Common myeloid progenitor, CD34-positive (primary cell): Measurements from ENCODE around the gene SMYD2.
A peak's percentile ranks its signal among the peaks of the same experiment; 100 is the strongest.

ENCODE experiments used
- CTCF ChIA-PET: fragments of 350-600 bp; sonication (Branson Sonifier 250); formaldehyde crosslinking; loops from one replicate; lab custom pipeline; 2021; ENCODE audit warnings: antibody characterized with exemption; lab: Charles Lee
- POLR2A ChIA-PET: fragments of 350-600 bp; sonication (Branson Sonifier 250); formaldehyde crosslinking; loops from one replicate; lab custom pipeline; 2021; ENCODE audit warnings: antibody characterized with exemption; lab: Charles Lee
- DNase-seq, 3 donors: peaks; one replicate each; pipeline versions ENCODE4 v3.0.0 to v3.0.0-alpha.2; 2013
- H3K27ac ChIP-seq, 2 experiments: 1 replicate in 1 of 2; 2 replicates in 1 of 2; pipeline ENCODE4 v1.7.0; 2013; ENCODE audit warnings: inconsistent platforms in 2 of 2, low read length in 2 of 2, mild to moderate bottlenecking in 2 of 2, low read depth in 1 of 2, moderate library complexity in 1 of 2; ENCODE audit not compliant: severe bottlenecking in 2 of 2, insufficient read depth in 1 of 2, poor library complexity in 1 of 2
- H3K27me3 ChIP-seq, 5 experiments: replicated peaks in 2 of 5; 1 replicate in 3 of 5; 2 replicates in 2 of 5; pipeline versions ENCODE4 v1.6.1 to v1.7.0; 2013; ENCODE audit warnings: low read length in 4 of 5, mild to moderate bottlenecking in 2 of 5, moderate library complexity in 2 of 5, inconsistent platforms in 1 of 5; ENCODE audit not compliant: insufficient read depth in 5 of 5, control insufficient read depth in 4 of 5
- H3K36me3 ChIP-seq, 4 experiments: 1 replicate in 2 of 4; 2 replicates in 2 of 4; pipeline versions ENCODE4 v1.6.1 to v1.7.0; 2013; ENCODE audit warnings: low read length in 3 of 4, control low read depth in 1 of 4, mild to moderate bottlenecking in 1 of 4; ENCODE audit not compliant: control insufficient read depth in 4 of 4, insufficient read depth in 4 of 4
- H3K4me1 ChIP-seq, 4 experiments: 1 replicate in 3 of 4; 2 replicates in 1 of 4; pipeline versions ENCODE4 v1.6.1 to v1.7.1; 2013; ENCODE audit warnings: low read length in 3 of 4, mild to moderate bottlenecking in 3 of 4, control low read depth in 1 of 4, inconsistent platforms in 1 of 4, moderate library complexity in 1 of 4; ENCODE audit not compliant: control insufficient read depth in 4 of 4, insufficient read depth in 4 of 4; ENCODE audit errors: control extremely low read depth in 1 of 4
- H3K4me3 ChIP-seq, 7 experiments: 1 replicate in 4 of 7; 2 replicates in 3 of 7; pipeline versions ENCODE4 v1.5.1 to v1.7.0; 2013; ENCODE audit warnings: mild to moderate bottlenecking in 7 of 7, low read length in 6 of 7, moderate library complexity in 6 of 7, inconsistent platforms in 2 of 7, low read depth in 2 of 7, control low read depth in 1 of 7; ENCODE audit not compliant: insufficient read depth in 4 of 7, control insufficient read depth in 1 of 7; ENCODE audit errors: extremely low read depth in 1 of 7
- H3K9me3 ChIP-seq, 5 experiments: 1 replicate in 4 of 5; 2 replicates in 1 of 5; pipeline versions ENCODE4 v1.6.1 to v1.7.1; 2013; ENCODE audit warnings: low read length in 4 of 5, mild to moderate bottlenecking in 2 of 5, inconsistent platforms in 1 of 5, low read depth in 1 of 5, moderate library complexity in 1 of 5; ENCODE audit not compliant: control insufficient read depth in 4 of 5, insufficient read depth in 2 of 5; ENCODE audit errors: control extremely low read depth in 1 of 5
- WGBS: methylation state at CpG from one replicate; pipeline ENCODE4 v1.1.5; 2013; ENCODE audit not compliant: insufficient coverage; 5-methylcytosine and 5-hydroxymethylcytosine counted together

The SMYD2 gene

DNA sequence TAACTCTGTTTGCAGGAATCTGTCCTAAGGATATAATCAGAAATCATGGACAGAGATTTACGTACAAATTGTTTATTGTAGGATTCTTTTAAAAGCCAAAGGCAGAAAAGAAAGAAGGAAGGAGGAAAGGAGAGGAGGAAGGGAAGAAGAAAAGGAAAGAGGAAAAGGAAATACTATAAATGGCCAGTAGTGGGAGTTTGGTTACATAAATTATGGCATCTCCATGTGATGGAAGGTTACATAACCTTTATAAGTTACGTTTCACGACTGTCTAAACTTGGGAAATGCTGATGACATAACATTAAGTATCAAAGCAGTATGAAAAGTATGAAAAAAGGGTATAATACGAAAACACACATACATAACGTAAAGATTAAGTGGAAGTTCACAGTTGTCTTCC is 39.0 kb downstream of the SMYD2 start:
- ChIA-PET POLR2A (no interaction called here), CTCF (interaction anchor here (5.3 kb wide), 1 partner anchor 10 kb away, joined by 62 read pairs; no protein-coding TSS in a partner anchor)
- H3K27me3 ChIP-seq, result no peaks in the 10 kb centered on the region
- H3K9me3 ChIP-seq, result no peaks in the 10 kb centered on the region
- no peak overlapping the region for H3K27ac ChIP-seq
- H3K4me3 ChIP-seq, result no peak overlapping the region
- no peaks in the 10 kb centered on the region for H3K4me1 ChIP-seq
- no peak for DNase-seq
- peaks cover 0 to 6% (median 0%) of the 10 kb centered on the region in 4 experiments for H3K36me3 ChIP-seq
- WGBS, result 97% methylated on average over 5 of the region's 5 CpGs

DNA sequence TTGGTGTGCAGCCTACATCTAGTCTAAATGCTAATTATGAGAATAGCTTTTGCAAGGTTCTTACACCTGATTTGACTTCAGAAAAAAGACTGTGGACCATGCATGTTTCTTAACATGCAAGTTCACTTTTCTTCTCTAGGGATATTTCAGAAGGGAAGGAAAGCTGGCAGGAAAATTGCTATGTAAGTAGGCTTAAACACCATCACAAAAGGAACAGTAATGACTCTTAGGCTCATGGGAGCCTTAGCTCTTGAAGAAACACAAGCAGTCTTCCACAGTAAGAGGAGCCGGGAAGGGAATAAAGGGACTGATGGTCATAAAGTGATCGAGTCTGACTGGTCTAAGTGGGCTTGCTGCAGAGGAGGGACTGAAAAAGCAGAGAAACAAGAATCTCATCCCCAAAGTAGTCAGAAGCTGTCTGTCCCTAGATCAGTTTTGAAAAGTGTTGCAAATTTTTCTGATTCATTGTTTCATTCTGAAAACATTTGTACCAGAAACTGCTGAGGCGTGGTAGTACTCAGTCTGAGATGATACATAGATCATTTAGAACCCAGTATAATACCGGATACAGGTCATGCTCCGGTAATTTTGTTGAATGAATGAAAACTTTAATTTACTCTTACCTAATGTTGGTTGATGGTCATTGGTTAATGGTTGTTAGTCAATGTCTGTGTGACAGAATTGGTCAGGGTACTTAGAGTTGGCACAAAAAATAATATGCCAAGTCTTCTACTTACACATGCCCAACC is 40.9 kb downstream of the SMYD2 start:
- Histone ChIP-seq H3K4me3 (no peak overlapping the region), H3K9me3 (no peaks in the 10 kb centered on the region), H3K27me3 (no peaks in the 10 kb centered on the region), H3K36me3 (peaks cover 0 to 6% (median 0%) of the 10 kb centered on the region in 4 experiments), H3K27ac (no peak overlapping the region), H3K4me1 (peaks cover 0 to 9% (median 6%) of the 10 kb centered on the region in 4 experiments)
- 98% methylated on average over 5 of the region's 5 CpGs for WGBS
- no peak for DNase-seq
- POLR2A ChIA-PET, result no interaction called here
- CTCF ChIA-PET, result interaction anchor here (1.1 to 1.6 kb wide), 4 partner anchors 10 to 61 kb away, joined by 3 to 8 read pairs (median 4); no protein-coding TSS in a partner anchor

DNA sequence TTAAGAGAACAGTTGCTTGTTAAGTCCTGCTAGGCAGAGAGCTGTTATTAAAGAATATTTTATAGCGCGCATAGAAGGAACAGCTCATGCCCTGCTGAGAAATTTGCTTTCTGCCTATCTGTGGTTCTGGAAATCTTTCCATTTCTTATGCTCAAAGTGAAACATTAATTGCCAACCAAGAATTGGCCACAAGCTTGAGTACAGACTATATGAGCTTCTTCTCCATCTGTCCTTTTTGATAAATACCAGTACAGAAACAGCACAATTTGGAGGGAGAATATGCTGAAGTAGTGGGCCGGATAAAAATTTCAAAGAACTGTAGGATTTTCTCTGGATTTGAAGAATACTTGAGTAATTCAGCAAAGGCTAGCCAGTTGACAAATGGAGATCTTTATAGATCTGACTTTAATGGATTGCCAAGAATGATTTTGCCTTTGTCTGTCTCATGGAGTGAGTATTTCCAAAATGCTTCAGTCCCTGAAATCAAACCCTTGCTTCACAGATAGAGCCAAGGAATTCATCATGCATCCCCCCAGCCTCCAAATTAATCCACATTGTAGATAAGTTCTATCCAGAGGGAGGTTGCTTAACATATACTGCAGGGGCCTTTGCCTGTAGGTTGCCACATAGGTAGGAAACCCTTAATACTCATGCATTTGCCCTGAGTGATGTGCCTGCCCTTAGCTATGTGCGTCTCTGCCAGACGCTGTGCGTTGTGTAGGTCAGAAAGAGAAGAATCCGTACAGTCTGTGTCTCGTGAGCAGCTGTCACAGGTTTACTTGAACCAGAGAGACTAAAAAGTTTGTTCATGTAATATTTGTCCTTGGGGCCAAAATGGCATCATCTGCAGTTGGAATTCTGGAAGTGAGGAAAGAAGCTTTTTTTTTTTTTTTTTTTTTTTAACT is 44.2 kb downstream of the SMYD2 start:
- CTCF ChIA-PET, result interaction anchor here (0.7 to 14.4 kb wide), 11 partner anchors 7 to 198 kb away, joined by 3 to 277 read pairs (median 4); no protein-coding TSS in a partner anchor

DNA sequence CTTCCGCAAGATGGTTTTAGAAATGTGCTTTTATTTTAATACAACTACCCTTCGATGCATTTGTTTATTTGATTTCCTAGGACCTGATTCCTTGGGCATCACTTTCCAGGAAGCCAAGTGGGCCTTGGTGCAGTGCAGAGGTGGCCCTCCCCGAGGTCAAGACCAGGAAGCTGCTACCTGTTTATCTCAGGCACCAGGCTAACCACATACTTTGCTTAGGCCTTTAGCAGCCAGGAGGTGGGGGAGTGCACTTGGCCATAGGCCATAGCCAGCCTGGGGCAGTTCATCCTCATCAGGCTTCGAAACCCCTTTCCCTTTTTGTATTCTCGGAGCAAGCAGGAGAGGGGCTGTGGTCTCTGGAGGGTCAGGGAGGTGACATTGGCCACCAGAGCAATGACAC is 45.4 kb downstream of the SMYD2 start:
- CTCF ChIA-PET, result interaction anchor here (1.0 to 14.4 kb wide), 13 partner anchors 8 to 257 kb away, joined by 3 to 277 read pairs (median 13); no protein-coding TSS in a partner anchor
- DNase-seq, result peak in 2 of 3 donors; percentile 24 to 70
- Histone ChIP-seq H3K4me3 (no peak overlapping the region), H3K9me3 (no peaks in the 10 kb centered on the region), H3K4me1 (peaks cover 6 to 21% (median 12%) of the 10 kb centered on the region in 4 experiments), H3K36me3 (peaks cover 0 to 12% (median 0%) of the 10 kb centered on the region in 4 experiments), H3K27ac (no peak overlapping the region), H3K27me3 (no peaks in the 10 kb centered on the region)
- POLR2A ChIA-PET, result no interaction called here
- WGBS, result no CpG with 5 or more reads among the region's 5 CpGs

More for the DNA sequence above, 44.2 kb downstream of the SMYD2 start:
- 98% methylated on average over 8 of the region's 8 CpGs for WGBS
- DNase-seq, result no peak
- no peak overlapping the region for H3K27ac ChIP-seq
- H3K27me3 ChIP-seq, result no peaks in the 10 kb centered on the region
- peaks cover 0 to 12% (median 0%) of the 10 kb centered on the region in 4 experiments for H3K36me3 ChIP-seq
- H3K4me1 ChIP-seq, result peaks cover 6 to 21% (median 12%) of the 10 kb centered on the region in 4 experiments
- no peak overlapping the region for H3K4me3 ChIP-seq
- H3K9me3 ChIP-seq, result no peaks in the 10 kb centered on the region
- POLR2A ChIA-PET, result no interaction called here

DNA sequence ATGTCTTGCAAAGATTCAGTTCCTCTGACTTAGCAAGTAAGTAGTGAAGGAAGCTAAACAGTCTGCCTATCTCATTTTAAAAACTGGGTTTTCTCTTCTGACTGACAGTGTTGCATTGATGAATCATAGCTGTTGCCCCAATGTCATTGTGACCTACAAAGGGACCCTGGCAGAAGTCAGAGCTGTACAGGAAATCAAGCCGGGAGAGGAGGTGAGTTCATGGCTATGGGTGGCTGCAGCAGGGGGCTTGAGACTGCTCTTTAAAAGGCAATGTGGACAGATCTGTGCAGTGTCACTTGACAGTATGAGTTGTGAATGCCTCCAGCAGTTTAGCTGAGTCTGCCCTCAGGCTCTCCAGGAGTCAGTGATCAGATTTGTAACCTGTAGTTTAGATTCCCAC is 46.6 kb downstream of the SMYD2 start:
- Histone ChIP-seq H3K27me3 (no peaks in the 10 kb centered on the region), H3K4me3 (no peak overlapping the region), H3K4me1 (peaks cover 6 to 21% (median 12%) of the 10 kb centered on the region in 4 experiments), H3K27ac (no peak overlapping the region), H3K9me3 (no peaks in the 10 kb centered on the region), H3K36me3 (peaks cover 0 to 12% (median 0%) of the 10 kb centered on the region in 4 experiments)
- WGBS, result 0% methylated on average over 1 of the region's 1 CpG
- POLR2A ChIA-PET, result no interaction called here
- CTCF ChIA-PET, result interaction anchor here (0.9 to 14.4 kb wide), 27 partner anchors 9 to 308 kb away, joined by 3 to 277 read pairs (median 8); partner anchors contain the start of gene SMYD2
- peak in 2 of 3 donors; percentile 27 to 59 for DNase-seq

DNA sequence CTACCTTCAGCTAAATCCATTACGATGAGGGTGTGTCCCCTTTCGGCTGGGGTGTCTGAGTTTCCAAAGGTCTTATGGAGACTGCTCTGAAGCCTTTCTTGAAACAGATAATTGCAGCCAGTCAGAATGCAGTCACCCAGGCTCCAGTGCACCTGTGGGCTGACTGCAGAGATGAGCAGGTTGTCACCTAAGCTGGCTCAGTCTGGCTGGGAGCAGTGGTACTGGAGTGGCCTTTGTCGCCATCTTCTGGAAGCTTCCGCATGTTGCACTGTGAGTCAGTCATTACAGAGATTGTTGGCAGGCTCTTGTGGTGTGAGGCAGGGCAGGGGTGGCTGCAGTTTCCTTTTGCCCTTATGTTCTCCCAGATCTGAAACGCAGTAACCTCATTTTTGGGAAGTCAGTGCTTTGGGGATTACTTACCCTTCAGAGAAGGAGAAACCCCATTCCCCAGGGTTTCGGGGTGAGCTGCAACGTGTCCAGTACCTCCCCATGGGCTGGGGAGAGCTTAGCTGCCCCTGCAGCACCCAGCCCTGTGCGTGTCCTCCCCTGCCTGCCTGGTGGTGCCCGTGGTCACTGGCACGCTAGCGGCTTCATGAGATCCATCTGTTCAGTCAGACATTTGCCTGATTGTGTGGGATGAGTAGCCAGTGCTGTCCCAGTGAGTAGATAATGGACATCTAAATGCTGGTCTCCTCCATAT is 48.0 kb downstream of the SMYD2 start:
- peaks cover 0 to 12% (median 0%) of the 10 kb centered on the region in 4 experiments for H3K36me3 ChIP-seq
- CTCF ChIA-PET, result interaction anchor here (0.7 to 14.4 kb wide), 40 partner anchors 11 to 1208 kb away, joined by 3 to 277 read pairs (median 4); partner anchors contain the start of gene SMYD2
- WGBS, result 56% methylated on average over 9 of the region's 11 CpGs
- H3K27me3 ChIP-seq, result no peaks in the 10 kb centered on the region
- peaks cover 6 to 21% (median 12%) of the 10 kb centered on the region in 4 experiments for H3K4me1 ChIP-seq
- H3K27ac ChIP-seq, result no peak overlapping the region
- POLR2A ChIA-PET, result interaction anchor here (0.6 kb wide), 1 partner anchor 115 kb away, joined by 3 read pairs; no protein-coding TSS in a partner anchor
- peak; percentile 64 to 84 (median 75) for DNase-seq
- no peaks in the 10 kb centered on the region for H3K9me3 ChIP-seq
- no peak overlapping the region for H3K4me3 ChIP-seq
